Fibroblast of pulmonary artery (primary cell): ENCODE results near the gene KMT2E.
"Not testable (repeated sequence)": the region's sequence is repeated elsewhere in the genome, so short reads cannot be mapped to it uniquely, and the experiment has no call there.

ENCODE experiments used
- DNase-seq: peaks from one replicate; pipeline ENCODE4 v3.0.0-alpha.2; 2010; ENCODE audit warnings: low read depth
- H3K4me3 ChIP-seq: replicated peaks from 2 replicates; pipeline ENCODE4 v1.5.1; 2011; ENCODE audit warnings: low read depth, mild to moderate bottlenecking, control low read depth, low read length, moderate library complexity
- TF ChIP-seq, protein P1 (sequence below): IDR thresholded peaks from 2 replicates; pipeline ENCODE4 v1.5.1; 2011; ENCODE audit warnings: mild to moderate bottlenecking, control low read depth, low read length, inconsistent platforms; ENCODE audit errors: missing control alignments

KMT2E gene

DNA sequence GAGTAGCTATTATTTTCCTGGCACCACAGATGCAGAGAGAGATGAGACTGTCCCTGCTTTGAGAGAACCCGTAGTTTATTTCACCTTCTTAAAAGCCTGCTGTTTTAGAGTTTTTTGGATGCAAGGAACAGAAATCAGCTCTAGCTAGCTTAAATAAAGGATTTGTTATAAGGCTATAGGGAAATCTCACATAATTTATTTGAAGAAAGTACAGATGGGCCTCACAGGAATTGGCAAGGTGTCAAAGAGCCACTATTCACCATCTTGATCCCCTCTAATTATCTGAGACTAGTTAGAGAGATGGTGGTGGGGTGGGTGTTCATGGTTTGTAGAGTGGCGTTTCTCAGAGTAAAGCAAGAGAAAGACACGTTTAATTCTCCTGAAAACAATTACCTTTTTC, 7.3 kb downstream of the KMT2E start:
- DNase-seq, result no peak
- no peak overlapping the region for H3K4me3 ChIP-seq
- TF ChIP-seq, protein P1, sequence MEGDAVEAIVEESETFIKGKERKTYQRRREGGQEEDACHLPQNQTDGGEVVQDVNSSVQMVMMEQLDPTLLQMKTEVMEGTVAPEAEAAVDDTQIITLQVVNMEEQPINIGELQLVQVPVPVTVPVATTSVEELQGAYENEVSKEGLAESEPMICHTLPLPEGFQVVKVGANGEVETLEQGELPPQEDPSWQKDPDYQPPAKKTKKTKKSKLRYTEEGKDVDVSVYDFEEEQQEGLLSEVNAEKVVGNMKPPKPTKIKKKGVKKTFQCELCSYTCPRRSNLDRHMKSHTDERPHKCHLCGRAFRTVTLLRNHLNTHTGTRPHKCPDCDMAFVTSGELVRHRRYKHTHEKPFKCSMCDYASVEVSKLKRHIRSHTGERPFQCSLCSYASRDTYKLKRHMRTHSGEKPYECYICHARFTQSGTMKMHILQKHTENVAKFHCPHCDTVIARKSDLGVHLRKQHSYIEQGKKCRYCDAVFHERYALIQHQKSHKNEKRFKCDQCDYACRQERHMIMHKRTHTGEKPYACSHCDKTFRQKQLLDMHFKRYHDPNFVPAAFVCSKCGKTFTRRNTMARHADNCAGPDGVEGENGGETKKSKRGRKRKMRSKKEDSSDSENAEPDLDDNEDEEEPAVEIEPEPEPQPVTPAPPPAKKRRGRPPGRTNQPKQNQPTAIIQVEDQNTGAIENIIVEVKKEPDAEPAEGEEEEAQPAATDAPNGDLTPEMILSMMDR, result no peak

- H3K4me3 ChIP-seq, result no peak overlapping the region
- TF ChIP-seq, protein P1, result no peak
- DNase-seq, result no peak
These were observed 8.0 kb downstream of the KMT2E start for GRCh38 chr7:105021967-105022366.

GRCh38 chr7:105022458-105022857, 8.5 kb downstream of the KMT2E start:
- no peak overlapping the region for H3K4me3 ChIP-seq
- no peak for DNase-seq
- TF ChIP-seq, protein P1, result no peak

- peak; percentile 40 for DNase-seq
- TF ChIP-seq, protein P1, result no peak
- H3K4me3 ChIP-seq, result no peak overlapping the region
These were observed 10.7 kb downstream of the KMT2E start for GRCh38 chr7:105024734-105025133.

- H3K4me3 ChIP-seq, result no peak overlapping the region
- no peak for DNase-seq
- TF ChIP-seq, protein P1, result no peak
These were observed 12.7 kb downstream of the KMT2E start for GRCh38 chr7:105026750-105027149.

DNA sequence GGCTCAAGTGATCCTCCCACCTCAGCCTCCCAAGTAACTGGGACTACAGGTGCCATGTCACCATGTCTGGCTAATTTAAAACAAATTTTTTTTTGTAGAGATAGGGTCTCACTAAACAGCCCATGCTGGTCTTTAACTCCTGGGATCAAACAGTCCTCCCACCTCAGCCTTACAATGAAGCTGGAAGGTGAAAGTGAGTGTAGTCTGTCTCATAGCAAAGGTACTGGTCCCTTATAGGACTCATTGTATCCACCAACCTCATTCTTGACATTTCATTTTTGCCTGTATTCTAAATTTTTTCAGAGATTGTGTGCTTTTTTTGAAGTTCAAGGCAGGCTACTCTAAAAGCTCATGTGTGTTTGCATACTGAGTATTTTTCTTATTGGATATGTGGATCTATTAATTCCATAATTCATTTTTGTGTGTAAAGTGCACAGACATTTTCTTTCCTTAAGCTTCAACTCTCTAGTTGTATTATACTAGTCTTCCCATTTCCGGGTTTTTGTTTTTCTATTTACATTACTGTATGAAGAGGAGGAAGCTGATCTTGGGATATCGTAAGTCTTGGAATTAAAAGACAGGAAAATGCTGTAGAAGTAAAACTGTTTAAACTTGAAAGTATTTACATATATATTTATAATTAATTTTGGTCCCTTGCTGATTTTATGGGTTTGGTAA, 13.3 kb downstream of the KMT2E start:
- DNase-seq, result no peak
- TF ChIP-seq, protein P1, result no peak
- H3K4me3 ChIP-seq, result no peak overlapping the region

GRCh38 chr7:105028004-105028403, 14.0 kb downstream of the KMT2E start:
- no peak for DNase-seq

GRCh38 chr7:105028941-105029340, 14.9 kb downstream of the KMT2E start:
- DNase-seq, H3K4me3 ChIP-seq: not testable (repeated sequence)

More at GRCh38 chr7:105028004-105028403, 14.0 kb downstream of the KMT2E start:
- no peak overlapping the region for H3K4me3 ChIP-seq
- TF ChIP-seq, protein P1, result no peak
